NCI-H446 treated with DMSO at 0.1 percent for 48 hours (cell line): Measurements from ENCODE around the gene SLC22A15.
"Not testable (repeated sequence)": the region's sequence is repeated elsewhere in the genome, so short reads cannot be mapped to it uniquely, and the experiment has no call there.

Experiments
- DNase-seq: peaks from one replicate; lab custom pipeline; 2025; lab: John Stamatoyannopoulos, UW

SLC22A15 gene

GRCh38 chr1:116033322-116033721 is 57.0 kb downstream of the SLC22A15 start:
- DNase-seq: no peak

DNA sequence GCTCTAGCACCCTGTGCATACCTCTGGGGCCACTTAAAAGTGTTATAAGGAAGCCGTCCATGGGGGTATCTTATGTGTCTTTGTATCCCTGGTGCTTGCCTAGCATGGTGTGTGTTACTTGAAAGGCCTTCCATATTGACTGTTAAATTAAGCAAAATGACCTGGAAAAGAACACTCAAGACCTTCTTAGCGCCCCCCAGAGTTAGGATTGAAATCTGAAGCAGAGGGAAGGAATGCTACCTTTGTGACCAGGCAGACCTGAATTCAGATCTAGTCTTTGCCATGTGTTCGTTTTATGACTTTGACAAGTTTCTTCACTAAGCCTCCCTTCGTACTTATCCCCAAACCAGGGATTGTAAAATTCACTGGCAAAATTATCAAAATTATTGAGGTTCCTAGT is 59.9 kb downstream of the SLC22A15 start:
- no peak for DNase-seq

GRCh38 chr1:116038679-116039078 is 62.4 kb downstream of the SLC22A15 start:
- DNase-seq: no peak

- DNase-seq: no peak
Measured at GRCh38 chr1:116044071-116044470, 67.8 kb downstream of the SLC22A15 start.

- not testable (repeated sequence) for DNase-seq
Measured at GRCh38 chr1:116046933-116047332, 70.6 kb downstream of the SLC22A15 start.

DNA sequence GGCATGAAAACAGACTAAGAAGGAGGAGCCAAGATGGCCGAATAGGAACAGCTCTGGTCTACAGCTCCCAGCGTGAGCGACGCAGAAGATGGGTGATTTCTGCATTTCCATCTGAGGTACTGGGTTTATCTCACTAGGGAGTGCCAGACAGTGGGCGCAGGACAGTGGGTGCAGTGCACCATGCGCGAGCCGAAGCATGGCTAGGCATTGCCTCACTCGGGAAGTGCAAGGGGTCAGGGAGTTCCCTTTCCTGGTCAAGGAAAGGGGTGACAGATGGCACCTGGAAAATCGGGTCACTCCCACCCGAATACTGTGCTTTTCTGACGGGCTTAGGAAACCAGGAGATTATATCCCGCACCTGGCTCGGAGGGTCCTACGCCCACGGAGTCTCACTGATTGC is 75.6 kb downstream of the SLC22A15 start:
- DNase-seq: not testable (repeated sequence)

DNA sequence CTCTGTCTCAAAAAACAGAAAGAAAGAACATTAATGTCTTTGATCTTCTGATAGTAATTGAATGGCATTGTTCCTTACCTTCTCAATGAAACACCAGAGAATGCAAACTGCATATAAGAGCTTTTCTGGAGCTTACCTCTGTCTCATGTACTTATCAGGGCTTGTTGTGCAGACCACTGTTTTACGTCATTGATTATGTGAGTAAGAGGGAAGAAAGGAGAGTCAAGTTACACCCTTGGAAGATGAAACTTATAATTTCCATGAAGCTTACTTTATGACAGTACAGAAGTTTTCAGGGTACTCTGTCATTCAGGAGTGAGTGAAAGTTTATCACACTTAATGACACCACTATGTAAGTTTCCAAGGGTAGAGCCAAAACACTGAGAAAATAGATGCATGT is 85.9 kb downstream of the SLC22A15 start:
- DNase-seq: no peak

DNA sequence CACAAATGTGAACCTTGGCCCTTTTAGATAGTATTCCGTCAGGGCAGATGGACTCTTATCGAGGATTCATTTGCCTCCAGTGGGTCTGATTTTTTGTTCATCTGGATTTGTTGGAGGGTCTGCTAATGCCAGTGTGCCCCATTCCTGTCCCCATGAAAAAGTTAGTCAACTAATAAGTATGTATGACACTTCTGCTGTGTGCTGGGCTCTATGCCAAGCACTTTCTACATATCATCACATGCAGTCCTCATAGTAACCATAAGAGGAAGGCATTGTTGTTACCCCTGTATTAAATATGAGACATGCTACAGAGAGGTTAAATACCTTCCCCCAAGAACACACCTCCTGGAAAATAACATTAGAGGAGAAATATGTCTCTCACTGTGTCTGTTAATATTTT is 88.3 kb downstream of the SLC22A15 start:
- DNase-seq: no peak

DNA sequence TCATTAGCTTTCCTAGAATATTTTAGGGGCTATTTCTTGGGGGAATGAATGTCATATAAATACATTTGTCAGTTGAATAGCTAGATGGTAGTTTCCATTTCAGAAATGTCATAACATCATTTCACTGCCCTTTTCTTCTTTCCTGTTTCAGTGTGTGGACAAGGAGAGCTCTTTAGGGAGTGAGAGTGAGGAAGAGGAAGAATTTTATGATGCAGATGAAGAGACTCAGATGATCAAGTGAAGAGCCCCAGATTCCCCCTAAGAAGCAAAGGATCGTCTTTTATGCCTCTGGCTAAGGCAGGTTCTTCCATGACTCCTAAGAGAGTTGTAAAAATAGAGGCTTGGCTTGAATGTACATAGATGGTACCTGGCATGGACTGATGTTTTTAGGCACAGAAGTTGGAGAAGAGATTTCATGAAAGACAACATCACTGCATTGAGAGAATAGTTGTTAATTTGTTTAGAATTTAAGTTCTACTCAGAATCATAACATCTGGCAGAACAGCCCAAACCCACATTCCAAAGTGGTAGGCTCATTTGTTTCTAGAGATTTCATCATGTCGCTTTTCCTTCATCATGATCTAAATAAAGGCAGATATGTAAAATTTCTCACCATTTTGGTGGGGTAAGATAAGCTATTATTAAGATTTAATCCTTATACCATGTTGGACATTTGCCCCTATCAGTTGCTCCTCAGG is 90.7 kb downstream of the SLC22A15 start:
- no peak for DNase-seq

DNA sequence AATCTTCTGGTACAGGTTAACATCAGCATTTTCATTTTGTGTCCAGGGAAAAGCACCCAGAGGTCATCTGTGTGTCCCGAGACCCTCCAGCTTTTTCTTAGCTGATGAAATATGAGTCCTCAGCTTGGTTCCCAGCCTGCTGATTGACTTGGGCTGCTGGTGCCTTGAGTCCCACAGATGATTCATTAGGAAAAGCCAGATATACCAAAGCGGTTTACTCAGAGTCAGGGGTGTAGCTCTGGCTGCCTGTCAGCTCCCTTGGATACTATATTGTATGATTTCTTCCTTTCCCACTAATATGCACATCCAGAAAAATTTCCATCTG is 91.2 kb downstream of the SLC22A15 start:
- no peak for DNase-seq

GRCh38 chr1:116075575-116075974 is 99.3 kb downstream of the SLC22A15 start:
- no peak for DNase-seq

DNA sequence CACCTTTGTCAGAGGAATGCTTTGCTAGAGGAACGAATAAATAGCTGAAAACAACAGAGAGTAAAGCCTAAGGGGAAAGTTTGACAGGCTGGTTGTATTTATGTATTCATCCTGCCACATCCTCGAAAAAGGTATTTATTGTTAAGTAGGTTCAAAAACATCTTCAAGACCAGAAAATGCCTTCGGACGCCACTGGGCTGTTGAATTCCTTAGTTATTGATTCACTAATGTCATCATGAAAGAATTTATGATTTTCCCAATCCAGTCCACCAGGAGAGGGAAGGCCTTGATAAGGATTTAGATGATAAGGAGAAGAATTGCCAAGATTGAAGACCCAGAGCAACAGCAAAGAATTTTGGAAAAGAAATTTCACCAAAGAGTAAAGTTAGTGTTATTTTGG is 99.7 kb downstream of the SLC22A15 start:
- DNase-seq: no peak

- DNase-seq: no peak
Measured at GRCh38 chr1:116076831-116077230, 100.5 kb downstream of the SLC22A15 start.

DNA sequence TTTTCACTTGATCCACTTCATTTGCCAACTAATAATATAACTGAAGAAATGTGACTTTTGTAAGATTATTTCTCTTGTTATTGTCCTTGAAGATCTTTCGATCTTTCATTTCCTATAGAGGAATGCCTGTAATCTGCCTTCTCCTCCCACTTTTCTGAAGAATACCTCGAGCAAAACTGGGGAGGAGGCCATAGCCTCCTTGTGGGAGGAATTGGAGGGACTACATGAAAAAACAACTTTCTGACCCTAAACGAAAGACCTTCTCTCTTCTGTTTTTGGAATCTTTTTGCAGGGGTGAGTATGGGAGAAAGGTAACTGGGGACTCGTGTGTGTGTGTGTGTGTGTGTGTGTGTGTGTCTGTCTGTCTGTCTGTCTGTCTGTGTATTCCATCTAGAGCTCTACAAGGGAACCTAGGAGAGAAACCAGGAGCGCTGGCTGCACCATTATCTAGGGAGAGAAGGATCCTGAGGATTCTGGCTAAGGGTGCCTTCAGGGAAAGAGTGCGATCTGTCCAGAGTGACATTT is 102.4 kb downstream of the SLC22A15 start:
- no peak for DNase-seq

GRCh38 chr1:116087628-116088027 is 111.3 kb downstream of the SLC22A15 start:
- no peak for DNase-seq

- no peak for DNase-seq
Measured at GRCh38 chr1:116089870-116090269, 113.6 kb downstream of the SLC22A15 start.

GRCh38 chr1:116091083-116091482 is 114.8 kb downstream of the SLC22A15 start:
- no peak for DNase-seq

GRCh38 chr1:116092752-116093489 is 116.6 kb downstream of the SLC22A15 start:
- DNase-seq: no peak

GRCh38 chr1:116095027-116095426 is 118.7 kb downstream of the SLC22A15 start:
- no peak for DNase-seq

DNA sequence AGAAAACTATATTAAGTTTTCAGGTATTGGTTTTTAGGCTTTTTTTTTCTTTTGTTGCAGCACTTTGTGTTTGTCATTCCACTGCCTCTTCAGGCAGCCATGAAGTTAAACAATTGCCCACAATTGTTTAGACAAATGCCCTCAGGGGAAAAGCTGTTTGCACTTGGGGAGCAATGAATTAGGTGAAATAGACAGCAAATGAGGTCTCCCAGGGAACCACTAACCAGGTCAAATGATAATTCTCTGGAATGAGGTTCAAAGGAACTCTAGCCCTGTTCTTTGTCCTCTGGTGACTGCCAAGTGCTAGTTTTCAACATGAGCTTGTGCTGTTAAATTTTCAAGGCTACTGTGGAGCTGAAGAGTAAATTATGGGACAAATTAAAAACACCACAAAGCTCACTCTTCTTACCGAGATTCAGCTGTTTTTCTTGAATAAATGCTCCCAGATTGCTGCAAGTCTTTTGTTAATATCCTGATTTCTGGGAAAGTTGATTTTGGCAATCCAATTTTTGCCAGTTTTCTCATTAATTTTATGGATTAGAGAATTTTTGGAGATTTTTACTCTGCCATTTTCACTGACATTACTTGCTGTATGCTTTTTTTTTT is 119.8 kb downstream of the SLC22A15 start:
- no peak for DNase-seq

GRCh38 chr1:116097626-116098025 is 121.3 kb downstream of the SLC22A15 start:
- DNase-seq: no peak

- no peak for DNase-seq
Measured at GRCh38 chr1:116099379-116099778, 123.1 kb downstream of the SLC22A15 start.

- DNase-seq: no peak
Measured at GRCh38 chr1:116099919-116100318, 123.6 kb downstream of the SLC22A15 start.
